HG03196 (cell line): ENCODE results near the gene PLEKHM2.

Source experiments
- ATAC-seq: cut with Tn5 transposase; IDR thresholded peaks from one replicate; pipeline ENCODE4 v1.9.1; 2021; ENCODE audit not compliant: unreplicated experiment

The PLEKHM2 gene

GRCh38 chr1:15674386-15675159, 9.5 kb upstream of the PLEKHM2 start:
- ATAC-seq = no peak

- no peak for ATAC-seq
Measured at GRCh38 chr1:15676010-15676409, 8.1 kb upstream of the PLEKHM2 start.

GRCh38 chr1:15676688-15677661, 7.1 kb upstream of the PLEKHM2 start:
- no peak for ATAC-seq

- no peak for ATAC-seq
Measured at GRCh38 chr1:15678578-15678977, 5.5 kb upstream of the PLEKHM2 start.

DNA sequence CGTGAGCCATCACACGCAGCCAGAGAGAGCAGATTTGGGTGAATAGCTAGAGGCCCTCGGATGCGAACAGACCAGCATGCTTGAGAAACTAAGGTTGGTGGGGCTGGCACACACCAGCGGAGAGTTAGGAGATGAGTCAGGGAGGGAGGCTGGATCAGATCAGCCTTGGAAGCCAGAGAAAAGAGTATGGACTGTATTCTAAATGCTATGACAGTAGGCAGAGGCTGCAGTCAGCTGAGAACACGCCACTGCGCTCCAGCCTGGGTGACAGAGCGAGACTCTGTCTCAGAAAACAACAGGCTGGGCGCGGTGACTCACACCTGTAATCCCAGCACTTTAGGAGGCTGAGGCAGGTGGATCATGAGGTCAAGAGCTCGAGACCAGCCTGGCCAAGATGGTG, 4.0 kb upstream of the PLEKHM2 start:
- ATAC-seq = no peak

GRCh38 chr1:15680561-15681348, 3.4 kb upstream of the PLEKHM2 start:
- ATAC-seq = no peak

- no peak for ATAC-seq
Measured at GRCh38 chr1:15681349-15682292, 2.5 kb upstream of the PLEKHM2 start.

DNA sequence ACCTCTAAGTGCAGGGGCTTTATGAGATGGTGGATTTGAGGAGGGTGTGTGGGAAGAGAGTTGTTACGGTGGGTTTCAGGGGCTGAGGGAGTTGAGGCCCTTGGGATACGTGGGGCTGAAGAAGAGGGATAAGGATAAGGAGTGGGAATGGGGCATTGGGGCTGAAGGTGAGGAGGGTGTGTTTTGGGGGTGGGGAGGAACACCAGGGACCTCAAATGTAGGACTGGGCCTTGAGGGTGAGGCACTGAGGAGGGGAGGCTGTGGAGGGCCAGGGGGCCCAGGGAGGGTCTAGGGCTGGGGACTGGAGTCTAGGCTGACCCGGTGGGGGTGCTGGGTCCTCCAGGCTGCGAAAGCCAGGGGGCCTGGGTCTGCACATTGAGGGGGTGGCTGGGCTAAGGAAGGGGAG, 1.2 kb upstream of the PLEKHM2 start:
- no peak for ATAC-seq

- no peak for ATAC-seq
Measured at GRCh38 chr1:15683345-15684039, 628 bp upstream of the PLEKHM2 start.

GRCh38 chr1:15684468-15685291, 560 bp downstream of the PLEKHM2 start:
- ATAC-seq = no peak

DNA sequence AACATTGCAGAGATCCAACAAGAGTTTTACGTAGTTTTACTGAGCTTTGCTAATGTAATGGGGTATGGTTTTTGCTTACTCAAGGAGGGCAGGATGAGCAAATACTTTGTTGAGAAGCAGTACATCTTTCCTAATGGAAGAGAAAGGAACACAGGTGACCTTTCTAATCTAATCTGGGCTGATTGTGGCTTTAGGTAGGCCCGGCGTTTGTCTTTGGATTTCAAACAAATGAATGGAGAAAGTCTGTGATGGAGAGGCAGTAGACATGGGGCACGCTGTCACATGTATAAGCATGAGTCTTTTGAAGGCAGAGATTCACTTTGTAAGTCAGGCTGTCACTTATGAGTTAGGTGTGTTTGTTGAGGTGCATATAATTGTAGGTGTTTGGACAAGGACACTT, 1.7 kb downstream of the PLEKHM2 start:
- no peak for ATAC-seq

- ATAC-seq = no peak
Measured at GRCh38 chr1:15687446-15687845, 3.3 kb downstream of the PLEKHM2 start.

GRCh38 chr1:15690317-15690716, 6.2 kb downstream of the PLEKHM2 start:
- no peak for ATAC-seq

DNA sequence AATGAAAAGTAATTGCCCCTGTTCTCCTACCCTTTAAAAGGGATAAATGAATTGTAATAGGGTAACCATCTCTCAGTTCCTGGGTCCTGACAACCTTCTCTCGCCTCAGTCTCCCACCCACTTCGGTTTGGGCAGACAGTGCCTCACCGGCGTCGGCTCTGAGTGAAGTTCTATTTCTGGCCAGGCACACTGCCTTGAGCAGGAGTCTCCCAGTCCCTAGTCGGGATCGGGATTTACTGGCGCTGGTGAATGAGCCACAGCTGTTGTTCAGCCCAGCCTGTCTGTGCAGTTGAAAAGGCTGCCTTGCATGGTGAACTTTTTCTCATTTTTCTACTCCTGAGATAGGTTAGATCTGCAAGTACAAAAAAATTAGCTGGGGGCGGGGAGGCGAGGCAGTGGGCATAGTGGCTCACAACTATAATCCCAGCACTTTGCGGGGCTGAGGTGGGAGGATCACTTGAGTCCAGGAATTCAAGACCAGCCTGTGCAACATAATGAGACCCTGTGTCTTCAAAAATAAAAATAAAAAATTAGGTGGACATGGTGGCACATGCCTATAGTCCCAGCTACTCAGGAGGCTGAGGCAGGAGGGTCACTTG, 7.4 kb downstream of the PLEKHM2 start:
- no peak for ATAC-seq

- no peak for ATAC-seq
Measured at GRCh38 chr1:15692121-15692682, 8.1 kb downstream of the PLEKHM2 start.

GRCh38 chr1:15693371-15693770, 9.3 kb downstream of the PLEKHM2 start:
- ATAC-seq = no peak

DNA sequence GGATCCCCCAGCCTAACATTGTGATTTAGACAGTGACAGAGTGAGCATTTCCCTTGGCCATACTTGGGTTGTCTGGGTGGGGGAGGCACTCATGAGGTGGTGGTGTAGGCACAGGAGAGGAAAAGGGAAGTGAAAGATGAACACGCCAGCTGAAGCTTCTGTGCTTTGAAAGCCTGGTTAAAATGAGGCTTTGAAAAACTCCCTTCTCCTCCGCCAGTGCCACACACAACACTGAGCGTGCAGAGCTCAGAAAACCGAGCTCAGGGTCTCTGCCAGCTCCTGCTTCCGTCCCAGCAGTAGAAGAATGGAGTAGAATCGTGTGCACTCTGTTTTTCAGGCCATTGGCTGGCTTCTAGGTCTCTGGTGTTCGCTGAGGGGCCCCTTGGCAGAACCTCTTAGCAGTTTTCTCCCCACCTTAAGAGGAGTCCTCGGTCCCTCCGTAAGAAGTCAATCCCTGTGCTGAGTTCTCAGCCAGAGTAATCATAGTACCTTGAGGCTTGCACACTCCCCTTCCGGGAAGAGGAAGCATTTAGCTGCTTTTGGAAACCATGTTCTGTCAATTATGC, 12.9 kb downstream of the PLEKHM2 start:
- peak; percentile 88 for ATAC-seq

DNA sequence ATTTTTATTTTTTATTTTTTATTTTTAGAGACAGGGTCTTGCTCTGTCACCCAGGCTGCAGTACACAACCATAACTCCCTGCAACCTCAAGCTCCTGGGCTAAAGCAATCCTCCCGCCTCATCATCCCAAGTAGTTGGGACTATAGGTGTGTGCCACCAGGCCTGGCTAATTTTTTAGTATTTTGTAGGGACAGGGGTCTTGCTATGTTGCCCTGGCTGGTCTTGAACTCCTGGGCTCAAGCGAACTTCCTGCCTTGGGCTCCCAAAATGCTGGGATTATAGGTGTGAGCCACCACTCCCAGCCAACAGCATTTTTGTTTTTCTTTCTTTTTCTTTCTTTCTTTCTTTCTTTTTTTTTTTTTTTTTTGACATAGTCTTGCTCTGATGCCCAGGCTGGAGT, 14.1 kb downstream of the PLEKHM2 start:
- ATAC-seq = no peak
